ENCODE data around the gene RCOR2.

The RCOR2 gene

DNA sequence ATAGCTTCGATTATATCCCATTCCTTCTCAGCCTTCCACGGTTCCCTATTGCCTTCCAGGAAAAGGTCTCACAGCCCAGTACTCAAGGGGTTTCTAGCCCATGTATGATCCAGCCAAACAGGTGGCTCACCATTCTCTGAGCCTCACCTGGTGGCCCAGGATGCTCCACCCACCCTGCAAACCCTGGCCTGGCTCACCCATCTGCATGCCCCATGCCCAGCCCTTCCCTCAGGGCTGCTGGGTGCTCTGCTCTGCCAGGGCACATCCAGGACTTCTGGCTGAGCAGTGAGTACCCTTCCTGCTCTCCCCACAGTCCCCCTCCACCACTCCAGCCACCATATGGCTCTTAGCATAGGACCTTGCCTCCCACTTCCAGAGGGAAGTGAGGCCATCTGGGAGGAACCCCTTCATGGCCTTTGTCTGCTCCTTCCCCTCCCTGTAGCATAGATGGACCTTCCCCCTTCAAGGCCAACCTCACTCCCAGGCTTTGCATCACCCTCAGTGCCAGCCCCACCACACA lies 5.8 kb upstream of the RCOR2 start:
- DNase-seq, result no peak

DNA sequence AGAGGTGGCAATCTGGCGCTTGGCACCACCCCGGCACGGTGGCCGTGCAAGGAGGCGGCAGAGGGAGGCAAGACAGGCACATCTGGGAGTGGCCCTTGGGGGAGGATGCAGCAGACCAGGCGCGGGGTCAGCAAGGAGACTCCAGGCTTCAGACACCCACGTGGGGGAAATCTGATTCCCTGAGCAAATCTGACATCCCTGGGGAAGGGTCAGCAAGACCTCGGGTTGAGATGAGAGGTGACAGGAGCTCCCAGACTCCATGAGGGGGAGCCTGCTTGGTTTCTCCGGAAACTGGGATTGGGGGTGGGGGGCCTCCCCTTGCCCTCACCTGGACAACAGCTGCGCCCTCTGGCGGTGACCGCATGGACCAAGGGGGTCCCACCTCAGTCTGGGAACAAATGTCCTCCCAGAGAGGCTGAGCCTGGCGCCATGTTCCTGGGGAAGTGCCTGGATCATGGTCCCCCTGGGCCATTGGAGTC lies 4.0 kb upstream of the RCOR2 start:
- no peak for DNase-seq

DNA sequence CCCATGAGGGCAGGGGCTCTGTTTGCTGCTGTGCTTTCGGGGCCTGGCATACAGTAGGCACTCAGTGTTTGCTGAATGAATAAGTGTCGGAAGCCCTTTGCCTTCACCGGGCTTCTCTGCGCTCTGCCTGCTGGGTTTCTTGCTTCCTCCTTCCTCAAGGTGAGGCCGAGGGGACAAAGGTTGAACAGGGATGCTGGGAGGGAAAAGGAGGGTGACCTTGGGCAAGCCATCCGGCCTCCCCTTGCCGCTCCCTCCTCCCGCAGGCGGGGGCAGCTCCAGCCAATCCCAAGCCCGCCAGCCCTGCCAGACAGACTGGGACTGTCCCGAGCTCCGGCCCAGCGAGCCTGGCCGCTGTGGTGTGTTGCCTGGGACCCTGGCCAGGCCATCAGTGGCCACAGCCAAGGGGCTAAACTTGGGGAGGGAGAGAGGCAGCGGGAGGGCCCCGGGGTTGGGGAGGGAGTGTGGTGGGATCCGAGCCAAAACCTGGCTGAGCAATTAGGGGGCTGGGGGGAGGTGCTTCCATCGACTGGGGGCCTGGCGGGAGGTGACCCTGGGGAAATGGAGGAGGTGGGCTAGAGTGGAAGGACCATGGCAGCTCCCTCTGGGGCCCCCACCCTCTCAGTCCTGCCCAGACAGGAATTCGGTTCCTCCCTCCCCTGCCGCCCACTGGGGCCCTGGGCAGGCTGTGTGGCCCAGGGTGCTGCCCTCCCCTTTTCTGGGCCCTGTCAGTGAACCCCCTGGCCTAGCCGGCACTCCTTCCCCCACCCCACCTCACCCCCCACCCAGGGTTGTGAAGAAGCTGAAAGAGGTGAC lies 3.4 kb upstream of the RCOR2 start:
- no peak for DNase-seq

DNA sequence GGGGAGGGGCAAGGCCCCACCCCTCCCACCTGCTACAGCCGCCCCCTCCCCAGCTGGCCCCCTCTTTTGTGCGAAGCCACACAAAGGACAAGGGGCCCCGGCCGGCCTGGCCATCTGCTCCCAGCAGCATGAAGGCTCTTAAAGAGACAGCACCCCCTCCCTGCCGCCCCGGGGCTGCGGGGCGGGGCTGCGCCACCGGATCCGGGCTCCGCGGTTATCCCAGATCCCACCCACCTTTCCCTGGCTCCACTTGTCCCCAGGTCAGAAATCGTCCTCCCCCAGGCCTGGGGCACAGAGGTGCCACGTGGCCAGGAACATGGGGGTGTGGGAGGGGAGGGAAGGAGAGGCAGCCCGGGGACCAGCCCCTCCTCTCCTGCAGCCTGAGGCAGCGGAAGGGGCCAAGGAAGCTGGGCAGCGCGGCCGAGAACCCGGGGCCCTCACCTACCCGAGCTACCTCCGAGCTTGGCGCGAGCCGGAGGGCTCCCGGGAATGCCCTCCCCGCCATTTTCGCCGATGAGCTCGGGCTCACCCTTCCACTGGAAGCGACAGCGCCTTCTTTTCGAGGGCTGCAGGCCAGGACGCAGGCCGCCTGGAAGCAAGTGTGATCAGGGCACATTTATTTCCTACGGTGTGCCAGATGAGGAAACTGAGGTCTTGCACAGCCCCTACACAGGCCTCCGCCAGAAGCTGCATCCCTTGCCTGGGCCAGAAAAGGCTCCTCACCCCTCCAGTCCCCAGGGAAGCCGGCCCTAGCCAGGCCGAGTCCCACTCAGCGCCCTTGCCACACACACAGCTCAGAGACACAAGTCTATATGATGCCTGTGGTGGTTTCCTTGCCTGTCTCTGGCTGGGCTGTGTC lies 2.5 kb upstream of the RCOR2 start:
- DNase-seq, result peak; percentile 58

DNA sequence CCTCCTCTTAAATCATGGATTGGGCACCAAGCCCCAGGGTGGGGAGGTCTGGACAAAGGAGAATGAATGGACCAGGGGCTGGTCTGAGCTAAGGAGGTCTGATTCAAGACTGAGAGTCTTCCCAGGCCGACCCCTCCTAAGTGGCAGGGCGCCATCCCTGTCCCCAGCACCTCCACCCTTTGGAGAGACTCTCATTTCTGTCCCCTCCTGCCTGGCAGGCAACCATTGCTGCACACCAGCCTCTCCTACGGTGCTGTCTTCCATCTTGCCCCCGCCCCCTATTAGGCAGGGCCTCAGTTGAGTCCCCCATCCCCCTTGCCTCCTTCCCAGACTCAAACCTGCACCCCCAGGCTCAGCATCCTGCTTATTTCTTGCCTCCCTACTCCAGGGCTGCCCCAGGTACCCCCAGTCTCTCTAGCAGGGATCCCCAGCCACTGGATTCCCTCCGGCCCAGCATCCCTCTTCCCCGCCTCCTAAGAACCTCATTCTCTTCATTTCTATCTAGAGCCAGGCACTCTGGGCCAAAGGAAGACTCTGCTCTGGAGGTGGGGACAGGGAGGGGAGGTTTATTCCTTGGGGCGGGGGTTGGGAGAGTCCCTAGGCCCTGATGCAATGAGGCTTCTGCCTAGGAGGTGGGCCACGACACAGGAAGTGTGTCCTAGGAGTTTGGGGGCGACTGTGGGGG lies 1.7 kb upstream of the RCOR2 start:
- DNase-seq, result peak; percentile 37

DNA sequence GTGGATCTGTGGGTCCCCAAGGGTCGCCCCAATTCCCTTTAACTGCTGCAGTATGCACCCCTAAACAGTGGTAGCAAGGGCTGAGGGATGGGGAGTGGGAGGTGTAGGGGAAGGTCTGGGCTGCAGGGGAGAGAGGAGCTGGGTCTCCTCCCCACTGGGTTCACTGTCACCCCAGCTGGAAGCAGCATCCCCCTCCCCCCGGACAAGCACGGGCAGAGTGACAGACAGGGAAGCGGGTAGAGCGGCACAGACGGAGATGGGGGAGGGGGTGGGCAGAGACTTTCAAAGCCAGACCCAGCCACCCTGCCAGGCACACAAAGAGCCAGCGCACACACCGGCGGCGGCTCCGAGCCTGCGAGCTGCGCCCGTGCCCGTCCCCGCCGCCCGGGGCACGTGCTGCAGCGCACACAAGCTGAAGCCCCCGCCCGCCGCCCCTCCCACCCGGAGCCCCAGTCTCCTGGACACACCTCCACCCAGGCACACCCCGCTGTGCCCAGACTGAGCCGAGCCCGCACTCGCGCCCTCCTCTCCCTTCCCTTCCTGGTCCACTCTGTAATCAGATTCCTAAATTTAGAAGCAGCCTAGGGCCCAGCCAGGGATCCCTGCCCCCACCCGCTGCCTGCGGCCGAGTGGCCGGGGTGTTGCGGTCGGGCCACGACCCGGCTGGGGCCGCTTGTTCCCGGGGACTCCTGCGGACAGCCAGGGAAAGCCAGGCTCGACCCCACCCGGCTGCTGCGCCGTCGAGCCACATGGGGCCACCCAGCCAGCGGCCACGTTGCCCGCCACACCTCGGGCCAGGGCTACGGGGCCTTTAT lies 935 bp upstream of the RCOR2 start:
- DNase-seq, result peak; percentile 56

DNA sequence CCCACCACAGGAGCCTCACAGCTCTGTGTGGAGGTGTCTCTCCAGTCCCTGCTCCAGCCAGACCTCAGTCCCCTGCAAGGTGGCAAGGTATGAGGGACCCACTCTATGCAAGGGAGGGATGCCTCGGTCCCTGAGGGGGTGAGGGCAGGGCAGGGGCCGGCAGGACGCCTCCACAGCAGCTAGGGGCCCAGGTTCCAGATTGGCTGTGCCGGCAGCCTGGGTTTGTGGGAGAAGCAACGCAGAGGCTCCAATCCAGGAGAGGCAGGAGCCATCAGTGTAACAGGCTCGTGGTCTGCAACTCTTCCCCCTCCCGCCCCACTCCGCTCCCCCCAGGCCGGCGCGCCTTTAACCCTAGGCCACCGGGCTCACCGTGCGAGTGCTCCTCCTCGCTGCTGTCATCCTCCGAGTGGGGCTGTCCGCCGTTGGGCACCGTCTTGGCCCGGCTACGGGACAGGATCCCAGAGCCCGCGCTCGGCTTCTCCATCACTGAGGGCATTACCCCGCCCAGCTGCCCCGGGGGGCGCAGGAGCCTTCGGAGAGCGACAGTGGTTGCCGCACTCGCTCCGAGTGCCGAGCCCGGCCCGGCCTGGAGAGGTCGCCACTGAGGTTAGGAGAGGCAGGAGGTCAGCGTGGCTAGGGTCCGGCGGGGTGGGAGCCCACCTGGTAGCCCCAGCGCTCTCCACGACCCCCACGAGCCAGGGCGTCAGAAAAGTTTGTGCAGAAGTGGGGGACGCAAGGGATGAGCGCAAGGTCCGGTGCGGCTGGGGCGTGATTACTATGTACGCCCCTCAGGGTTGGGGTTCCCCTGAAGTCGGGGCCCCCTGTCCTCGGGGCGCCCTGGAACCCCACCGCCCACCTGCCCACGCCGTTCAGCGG lies 765 bp downstream of the RCOR2 start:
- peak; percentile 52 for DNase-seq

DNA sequence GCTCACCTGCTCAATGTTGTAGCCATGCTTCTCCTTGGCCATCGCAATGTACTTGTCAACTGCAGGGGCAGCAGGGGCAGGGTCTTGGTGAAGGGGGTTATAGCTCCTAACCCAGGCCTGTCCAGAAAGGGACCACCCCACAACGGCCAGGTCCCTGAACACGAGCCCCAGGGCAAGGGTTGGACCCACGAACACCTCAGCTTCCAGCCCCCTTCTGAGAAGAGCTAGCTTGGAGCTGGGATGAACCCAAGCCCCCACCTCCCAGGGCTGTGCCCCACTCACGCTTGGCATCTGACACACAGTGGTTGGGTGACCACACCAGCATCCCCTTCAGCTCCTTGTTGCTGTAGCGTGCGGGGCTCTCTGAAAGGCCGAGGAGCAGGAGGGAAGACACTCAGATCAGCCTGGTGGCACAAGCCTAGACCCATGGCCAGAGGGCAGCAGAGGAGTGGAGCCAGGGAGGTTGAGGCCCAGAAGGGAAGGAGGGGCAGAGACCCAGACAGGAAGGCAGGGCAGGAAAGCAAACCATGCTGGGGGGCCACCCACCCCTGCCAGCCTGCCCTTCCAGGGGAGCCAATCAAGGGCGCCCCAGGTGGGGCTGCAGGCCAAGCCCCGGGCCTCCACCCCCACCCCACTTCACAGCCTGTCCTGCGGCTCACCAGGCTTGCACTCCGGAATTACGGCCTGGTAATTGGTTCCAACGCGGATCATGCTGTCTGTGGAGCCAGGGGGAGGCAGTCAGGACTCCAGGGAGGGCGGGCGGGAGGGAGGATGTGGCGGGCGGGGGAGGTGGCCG lies 1.9 kb downstream of the RCOR2 start:
- DNase-seq, result no peak

DNA sequence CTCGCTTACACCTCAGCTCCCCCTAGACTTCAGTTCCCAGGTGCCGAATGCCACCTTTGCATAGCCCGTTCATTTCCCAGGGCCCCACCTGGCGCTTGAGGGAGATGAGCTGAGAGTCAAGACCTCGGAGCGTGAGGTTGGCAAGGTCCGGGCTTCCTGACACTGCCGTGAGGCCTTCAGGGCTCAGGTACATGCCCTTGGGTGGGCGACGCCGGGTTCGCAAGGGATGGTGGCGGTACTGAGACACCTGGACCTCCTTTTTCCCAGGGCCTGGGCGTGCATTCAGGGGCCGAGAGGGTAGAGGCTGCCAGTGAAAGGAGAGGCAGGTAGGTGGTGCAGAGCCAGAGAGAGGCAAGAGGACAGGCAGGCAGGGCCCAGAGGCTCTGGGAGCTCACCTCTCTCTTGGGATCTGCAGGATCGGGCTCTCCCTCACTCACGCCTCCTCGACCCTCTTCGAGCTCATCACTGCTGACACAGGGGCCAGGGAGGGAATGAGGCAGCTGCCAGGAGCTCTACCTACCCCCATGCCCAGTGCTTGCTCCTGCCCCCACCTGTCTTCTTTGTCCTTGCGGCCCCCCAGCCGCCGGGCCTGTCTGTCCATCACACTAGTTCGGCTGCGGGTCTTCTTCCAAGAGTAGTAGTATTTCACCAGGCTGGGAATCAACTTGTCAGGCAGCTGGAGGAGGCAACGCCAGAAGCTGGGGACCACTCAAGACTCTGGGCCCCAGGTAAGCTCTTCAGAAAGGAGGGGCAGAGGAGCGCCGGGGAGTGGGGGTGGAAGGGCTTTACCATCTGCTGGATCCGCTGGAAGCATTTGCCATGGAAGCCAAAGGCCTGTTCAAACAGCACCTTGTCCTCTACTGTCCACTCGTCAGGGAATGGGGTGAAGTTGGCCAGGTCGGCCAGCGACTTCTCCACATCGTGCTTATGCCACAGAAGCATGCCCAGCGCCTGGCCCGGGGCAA lies 2.8 kb downstream of the RCOR2 start:
- no peak for DNase-seq

DNA sequence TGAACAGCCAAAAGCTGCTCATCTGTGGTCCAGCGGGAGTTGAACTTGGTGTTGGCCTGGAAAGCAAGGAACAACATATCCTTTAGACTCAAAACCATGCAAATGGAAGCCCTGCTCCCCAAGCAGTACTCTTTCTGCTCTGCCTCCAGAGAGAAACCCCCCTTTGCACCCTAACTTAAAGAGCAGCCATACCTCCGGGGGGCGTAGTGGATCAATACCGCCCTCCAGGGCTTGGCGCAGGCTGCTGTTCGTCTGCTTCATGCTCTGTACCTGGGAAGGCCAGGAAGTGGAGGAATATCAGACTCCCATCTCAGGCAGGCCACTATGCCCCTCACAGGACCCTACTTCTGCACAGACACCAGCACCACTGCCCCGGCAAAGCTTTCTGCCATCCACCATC lies 4.3 kb downstream of the RCOR2 start:
- no peak for DNase-seq

DNA sequence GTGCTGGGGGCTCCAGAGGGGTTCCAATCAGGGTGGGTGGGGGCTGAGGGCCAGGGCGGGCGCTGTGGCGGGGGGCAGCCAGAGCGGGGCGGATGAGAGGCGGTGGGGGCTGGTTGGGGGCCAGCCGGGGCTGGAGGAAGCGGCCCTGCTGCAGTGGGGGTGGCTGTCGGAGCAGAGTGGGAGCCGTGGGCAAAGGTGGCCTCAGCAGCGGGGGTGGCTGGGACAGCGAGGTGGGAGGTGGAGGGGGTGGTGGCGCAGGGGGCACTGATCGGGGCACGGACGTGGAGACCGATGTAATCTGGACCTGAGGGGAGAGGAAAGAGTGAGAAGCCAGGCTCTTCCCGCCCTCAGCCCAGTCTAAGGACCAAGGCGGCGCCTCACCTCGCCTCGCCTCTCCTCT lies 5.1 kb downstream of the RCOR2 start:
- DNase-seq, result no peak

DNA sequence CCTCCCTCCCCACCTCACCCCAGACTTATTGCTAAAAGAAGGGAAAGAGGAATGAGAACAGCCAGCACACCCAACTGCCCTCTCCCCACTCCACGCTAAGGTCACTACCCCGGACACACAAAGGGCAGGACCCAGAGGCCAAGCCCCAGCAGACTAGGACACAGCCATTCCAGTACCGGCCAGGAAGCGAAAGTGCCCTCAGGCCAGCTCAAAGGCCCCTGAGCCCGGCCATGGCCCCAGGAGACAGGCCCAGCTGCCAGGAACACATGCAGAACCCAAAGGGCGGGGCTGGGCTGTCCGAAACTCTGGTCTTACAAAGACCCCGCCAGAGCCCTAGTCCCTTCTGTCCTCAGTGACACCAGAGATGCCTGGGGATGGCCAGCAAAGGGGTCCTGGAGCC lies 5.5 kb downstream of the RCOR2 start:
- DNase-seq, result no peak

DNA sequence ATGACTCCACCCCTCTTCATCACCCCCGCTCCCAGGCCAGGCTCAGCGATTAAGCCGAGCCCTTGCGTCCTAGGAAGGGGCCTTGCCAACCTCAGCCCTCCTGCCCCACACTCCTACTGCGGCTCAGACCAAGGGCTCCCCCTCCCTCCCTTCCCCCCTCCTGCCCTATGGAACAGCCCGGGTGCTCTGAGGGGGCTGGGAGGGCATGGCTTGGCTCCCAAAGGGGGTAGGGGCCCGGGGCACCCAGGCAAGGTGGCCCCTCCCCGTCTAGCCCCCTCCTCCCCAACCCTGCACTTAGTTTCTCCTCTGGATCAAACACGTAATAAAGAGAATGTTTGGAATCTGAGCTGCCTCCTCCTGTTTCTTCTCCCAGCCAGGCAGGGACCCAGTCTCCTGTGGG lies 6.3 kb downstream of the RCOR2 start:
- DNase-seq, result no peak

DNA sequence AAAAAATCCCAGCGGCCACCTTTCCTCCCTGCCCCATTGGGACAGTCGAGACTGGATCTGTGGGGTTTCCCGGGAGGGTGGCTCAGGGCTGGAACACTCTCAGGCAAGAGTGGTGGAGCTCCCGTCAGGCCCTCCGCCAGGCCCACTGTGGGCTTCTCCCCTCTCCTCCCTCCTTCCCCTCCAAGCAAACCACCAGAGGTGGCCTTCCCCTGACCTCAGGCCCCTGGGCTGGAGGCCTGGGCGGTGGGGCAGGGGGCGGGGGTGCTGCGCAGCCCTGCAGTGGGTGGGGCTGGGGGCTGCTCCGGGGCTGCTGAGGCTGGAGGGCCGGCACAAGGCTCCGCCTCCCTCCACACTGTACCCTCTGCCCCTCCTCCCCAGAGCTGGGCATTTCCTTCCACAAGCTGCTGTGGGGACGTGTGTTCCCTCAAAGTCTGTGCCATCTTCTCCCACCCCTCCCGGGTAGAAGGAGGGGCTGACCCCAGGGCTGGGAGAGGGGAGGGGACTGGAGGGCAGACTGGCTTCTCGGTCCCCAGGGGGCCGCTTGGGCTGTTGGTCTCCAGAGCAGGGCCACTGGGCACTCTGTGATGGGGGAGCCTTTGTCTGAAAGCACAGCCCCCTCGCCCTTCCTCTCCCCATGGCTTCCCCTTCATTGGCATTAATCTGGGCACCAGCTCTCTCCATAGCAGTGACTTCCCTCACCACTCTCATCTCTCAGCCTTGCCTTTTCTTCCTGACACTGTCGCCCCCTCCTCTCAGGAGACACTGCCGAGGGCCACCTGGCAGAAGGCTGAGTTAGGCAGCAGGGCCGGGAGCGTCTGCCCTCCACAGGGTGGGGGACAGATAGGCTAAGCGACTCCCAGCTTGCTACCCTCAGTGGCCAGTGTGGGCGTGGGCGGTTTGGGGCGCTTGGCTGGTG lies 7.1 kb downstream of the RCOR2 start:
- no peak for DNase-seq

DNA sequence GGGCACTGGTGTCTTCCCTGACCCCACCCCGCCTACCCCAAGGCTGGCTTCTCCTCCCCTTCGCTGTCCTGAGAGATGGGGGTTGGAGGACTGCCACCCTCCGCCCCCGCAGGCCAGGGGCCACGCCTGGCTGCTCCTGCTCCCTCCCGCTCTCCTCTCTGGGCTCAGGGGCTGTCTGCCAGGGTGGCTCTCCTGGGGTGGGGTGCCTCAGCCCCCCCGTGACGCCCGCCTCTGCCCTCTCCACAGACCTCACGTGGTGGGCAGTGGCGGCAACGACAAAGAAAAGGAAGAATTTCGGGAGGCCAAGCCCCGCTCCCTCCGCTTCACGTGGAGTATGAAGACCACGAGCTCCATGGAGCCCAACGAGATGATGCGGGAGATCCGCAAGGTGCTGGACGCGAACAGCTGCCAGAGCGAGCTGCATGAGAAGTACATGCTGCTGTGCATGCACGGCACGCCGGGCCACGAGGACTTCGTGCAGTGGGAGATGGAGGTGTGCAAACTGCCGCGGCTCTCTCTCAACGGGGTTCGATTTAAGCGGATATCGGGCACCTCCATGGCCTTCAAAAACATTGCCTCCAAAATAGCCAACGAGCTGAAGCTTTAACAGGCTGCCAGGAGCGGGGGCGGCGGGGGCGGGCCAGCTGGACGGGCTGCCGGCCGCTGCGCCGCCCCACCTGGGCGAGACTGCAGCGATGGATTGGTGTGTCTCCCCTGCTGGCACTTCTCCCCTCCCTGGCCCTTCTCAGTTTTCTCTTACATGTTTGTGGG lies 8.1 kb downstream of the RCOR2 start:
- no peak for DNase-seq

DNA sequence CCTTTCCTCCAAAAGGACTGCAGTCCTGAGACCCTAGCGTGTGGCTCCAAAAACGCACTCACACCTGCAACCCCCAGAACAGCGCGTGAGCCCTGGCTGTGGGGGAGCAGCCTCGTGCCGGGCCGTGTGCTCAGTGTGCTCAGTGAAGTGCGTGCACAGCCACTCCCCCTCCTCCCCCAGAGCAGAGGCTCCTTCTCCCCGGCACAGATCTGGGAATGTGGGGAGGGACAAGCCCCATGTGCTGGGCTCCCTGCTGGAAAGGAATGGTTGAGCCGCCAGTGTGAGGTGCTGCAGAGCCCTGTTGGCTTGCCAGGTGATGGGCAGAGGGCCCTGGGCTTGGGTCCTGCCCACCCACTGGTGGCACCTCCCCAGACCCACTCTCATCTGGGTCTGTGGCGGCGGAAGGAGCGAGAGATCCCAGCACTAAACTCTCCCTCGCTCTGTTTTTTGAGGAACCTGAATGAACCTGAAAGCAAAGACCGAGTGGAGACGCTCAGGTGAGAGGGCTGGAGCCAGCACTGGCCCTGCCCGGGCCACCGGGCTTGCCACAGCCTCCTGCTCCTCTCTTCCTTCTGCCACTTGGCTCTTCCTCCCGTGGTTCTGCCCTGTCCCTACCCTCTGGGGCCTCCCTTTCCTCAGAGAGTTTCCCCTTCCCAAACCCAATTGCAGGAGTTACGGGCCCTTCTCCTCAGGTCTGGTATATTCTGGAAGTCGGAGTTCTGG lies 9.0 kb downstream of the RCOR2 start:
- no peak for DNase-seq

DNA sequence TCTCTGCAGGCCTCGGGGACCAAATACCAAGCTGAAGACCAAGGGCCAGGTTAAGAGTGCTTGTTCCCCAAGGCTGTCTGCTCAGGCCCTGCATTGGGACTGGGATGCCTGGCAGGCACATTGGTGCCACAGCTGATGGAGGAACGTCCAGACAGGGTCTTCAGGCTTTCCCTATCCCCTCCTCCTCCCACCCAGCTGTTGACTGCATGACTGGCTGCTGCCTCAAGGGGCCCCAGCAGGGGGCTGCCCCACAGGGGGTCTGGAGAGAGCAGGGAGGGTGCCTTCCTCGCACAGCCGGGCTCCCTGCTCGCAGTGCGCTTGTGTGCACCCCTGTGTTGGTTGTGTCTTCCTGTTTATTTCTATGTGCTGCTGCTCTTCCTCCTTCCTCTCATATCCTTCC lies 9.9 kb downstream of the RCOR2 start:
- no peak for DNase-seq
